B cell (primary cell): ENCODE data around the gene NAE1. TPM values are rescaled to one million over a fixed set of nuclear protein-coding genes. Genes with fewer than 3 reads are reported as not detected.
A peak's percentile ranks its signal among the peaks of the same experiment; 100 is the strongest.

Source experiments
- ATAC-seq: fragments of 200-7000 bp; cut with Tn5 transposase; one replicate; pipeline ENCODE4 v1.10.0; 2021; ENCODE audit warnings: low read depth, mild to moderate bottlenecking, moderate number of reproducible peaks, moderate library complexity
- CTCF ChIA-PET: fragments of 350-600 bp; sonication (Branson Sonifier 250); formaldehyde crosslinking; loops from one replicate; lab custom pipeline; 2021; ENCODE audit warnings: antibody characterized with exemption, inconsistent platforms; lab: Charles Lee
- POLR2A ChIA-PET: fragments of 350-600 bp; sonication (Branson Sonifier 250); formaldehyde crosslinking; loops from one replicate; lab custom pipeline; 2021; ENCODE audit warnings: antibody characterized with exemption; lab: Charles Lee
- DNase-seq: peaks from one replicate; pipeline ENCODE4 v3.0.0; 2013
- H2AFZ ChIP-seq: 2 replicates; pipeline ENCODE4 v1.6.1; 2012; ENCODE audit warnings: mild to moderate bottlenecking, low read depth, low read length; ENCODE audit not compliant: insufficient read depth, poor library complexity, severe bottlenecking
- H3K27ac ChIP-seq, 2 donors: 1 replicate in 1 of 2; 2 replicates in 1 of 2; pipeline ENCODE4 v1.5.1; 2012 to 2013; ENCODE audit warnings: low read length in 2 of 2, mild to moderate bottlenecking in 2 of 2, moderate library complexity in 1 of 2
- H3K27me3 ChIP-seq, 4 experiments: fragments of 200-600 bp in 1 of 4; sonication (generic) in 1 of 4; replicated peaks in 1 of 4; 1 replicate in 2 of 4; 2 replicates in 2 of 4; pipeline versions ENCODE4 v1.6.1 to v1.7.0; 2013 to 2016; ENCODE audit warnings: low read length in 3 of 4, mild to moderate bottlenecking in 2 of 4, mixed read lengths in 1 of 4, moderate library complexity in 1 of 4; ENCODE audit not compliant: insufficient read depth in 4 of 4, control insufficient read depth in 3 of 4; ENCODE audit errors: control extremely low read depth in 1 of 4
- H3K36me3 ChIP-seq, 2 experiments: replicated peaks in 1 of 2; 1 replicate in 1 of 2; 2 replicates in 1 of 2; pipeline versions ENCODE4 v1.6.1 to v1.7.1; 2013; ENCODE audit warnings: low read length in 1 of 2; ENCODE audit not compliant: insufficient read depth in 2 of 2, control insufficient read depth in 1 of 2; ENCODE audit errors: control extremely low read depth in 1 of 2, extremely low read depth in 1 of 2
- H3K4me1 ChIP-seq, 2 donors: fragments of 200-600 bp in 1 of 2; sonication (generic) in 1 of 2; 1 replicate in 1 of 2; 2 replicates in 1 of 2; pipeline versions ENCODE4 v1.5.1 to v1.6.1; 2013 to 2017; ENCODE audit warnings: low read length in 2 of 2; ENCODE audit not compliant: control insufficient read depth in 2 of 2, insufficient read depth in 2 of 2
- H3K4me2 ChIP-seq: replicated peaks from 2 replicates; pipeline ENCODE3; 2012; ENCODE audit warnings: mild to moderate bottlenecking, low read depth, low read length; ENCODE audit not compliant: poor library complexity, severe bottlenecking
- H3K4me3 ChIP-seq, 5 experiments: fragments of 200-600 bp in 1 of 5; sonication (generic) in 1 of 5; 1 replicate in 3 of 5; 2 replicates in 2 of 5; pipeline versions ENCODE4 v1.5.1 to v1.7.0; 2011 to 2016; ENCODE audit warnings: low read length in 4 of 5, mild to moderate bottlenecking in 4 of 5, low read depth in 2 of 5, control low read depth in 1 of 5, moderate library complexity in 1 of 5; ENCODE audit not compliant: insufficient read depth in 1 of 5; ENCODE audit errors: control extremely low read depth in 1 of 5, extremely low read depth in 1 of 5
- H3K79me2 ChIP-seq: fragments of 200-600 bp; sonication (generic); one replicate; pipeline ENCODE4 v1.6.0; 2016; ENCODE audit warnings: low read length; ENCODE audit not compliant: control insufficient read depth, insufficient read depth
- H3K9ac ChIP-seq: fragments of 200-600 bp; sonication (generic); 2 replicates; pipeline ENCODE4 v1.6.1; 2017; ENCODE audit warnings: mild to moderate bottlenecking, low read length, moderate library complexity
- H3K9me3 ChIP-seq, 3 donors: one replicate each; pipeline versions ENCODE4 v1.6.1 to v1.7.1; 2013; ENCODE audit warnings: low read length in 2 of 3; ENCODE audit not compliant: control insufficient read depth in 2 of 3, insufficient read depth in 1 of 3; ENCODE audit errors: control extremely low read depth in 1 of 3
- H4K20me1 ChIP-seq: 2 replicates; pipeline ENCODE4 v1.6.0; 2012; ENCODE audit warnings: mild to moderate bottlenecking, low read length; ENCODE audit not compliant: insufficient read depth, control insufficient read depth, poor library complexity, severe bottlenecking
- H3K27ac Mint-ChIP-seq: one replicate; pipeline ENCODE4 v1.8.0; 2021; ENCODE audit warnings: mixed read lengths
- H3K27me3 Mint-ChIP-seq: one replicate; pipeline ENCODE4 v1.8.0; 2021; ENCODE audit warnings: mixed read lengths
- H3K4me1 Mint-ChIP-seq: one replicate; pipeline ENCODE4 v1.8.0; 2021; ENCODE audit warnings: mixed read lengths
- H3K4me3 Mint-ChIP-seq: one replicate; pipeline ENCODE4 v1.8.0; 2021; ENCODE audit warnings: mixed read lengths
- H3K9me3 Mint-ChIP-seq: one replicate; pipeline ENCODE4 v1.8.0; 2022; ENCODE audit warnings: mixed read lengths; ENCODE audit not compliant: insufficient read depth
- CTCF ChIP-seq: fragments of 200-600 bp; IDR thresholded peaks from one replicate; pipeline ENCODE4 v1.8.0; 2022; ENCODE audit warnings: antibody characterized with exemption, mild to moderate bottlenecking
- EZH2 ChIP-seq: IDR thresholded peaks from 2 replicates; pipeline ENCODE4 v1.6.1; 2012; ENCODE audit warnings: borderline replicate concordance, low read depth, mild to moderate bottlenecking, moderate library complexity, low read length; ENCODE audit not compliant: insufficient read depth, poor library complexity, severe bottlenecking
- WGBS: methylation state at CpG from one replicate; pipeline ENCODE4 v1.1.5; 2013; ENCODE audit warnings: missing lambda C conversion rate; ENCODE audit not compliant: insufficient coverage; 5-methylcytosine and 5-hydroxymethylcytosine counted together
- intact Hi-C: fragments of 100-400 bp; cut with micrococcal nuclease; formaldehyde crosslinking; loops from one replicate; pipeline ENCODE4 v1.10.0; 2022
- polyA plus RNA-seq: library from polyadenylated mRNA; depleted of rRNA; stranded (reverse); fragments of >200 nt; gene quantifications from 2 replicates; pipeline ENCODE4 v1.2.3, GENCODE V29; 2012
- total RNA-seq, 2 donors: library from RNA; stranded (reverse); fragments of 120-200 nt in 1 of 2; gene quantifications; 1 replicate in 1 of 2; 2 replicates in 1 of 2; pipeline versions ENCODE4 v1.2.3 to v1.2.4, GENCODE V29; 2013 to 2022

NAE1 gene
- total and polyA plus RNA-seq, 2 donors (not counting 1 experiment from before 2014, with no cell fraction given), result 19.3 to 57.6 TPM

- Histone ChIP-seq H3K4me1 (no peaks in the 10 kb centered on the region), H3K27me3 (no peaks in the 10 kb centered on the region), H3K79me2 (no peaks in the 10 kb centered on the region), H3K27ac (no peak overlapping the region), H3K4me3 (no peak overlapping the region), H3K9me3 (no peaks in the 10 kb centered on the region), H4K20me1 (no peaks in the 10 kb centered on the region), H2AFZ (no peak overlapping the region), H3K9ac (no peak overlapping the region), H3K36me3 (no peaks in the 10 kb centered on the region), H3K4me2 (no peak overlapping the region)
- H3K9me3 Mint-ChIP-seq, result no peaks in the 10 kb centered on the region
- no peak overlapping the region for H3K4me3 Mint-ChIP-seq
- POLR2A ChIA-PET, result no interaction called here
- no peaks in the 10 kb centered on the region for H3K4me1 Mint-ChIP-seq
- TF ChIP-seq EZH2 (no peak), CTCF (no peak)
- CTCF ChIA-PET, result no interaction called here
- H3K27me3 Mint-ChIP-seq, result peaks cover 3% of the 10 kb centered on the region
- DNase-seq (no peak), ATAC-seq (no peak)
- no peak overlapping the region for H3K27ac Mint-ChIP-seq
- intact Hi-C loops, result no loop called here
- WGBS, result 95% methylated on average over 2 of the region's 3 CpGs
Observed at GRCh38 chr16:66786551-66786950, 44.2 kb downstream of the NAE1 start.

- Mint-ChIP-seq H3K4me3 (no peak overlapping the region), H3K27me3 (no peaks in the 10 kb centered on the region), H3K4me1 (no peaks in the 10 kb centered on the region), H3K9me3 (peaks cover 2% of the 10 kb centered on the region), H3K27ac (no peak overlapping the region)
- Histone ChIP-seq H3K79me2 (no peaks in the 10 kb centered on the region), H3K4me1 (no peaks in the 10 kb centered on the region), H3K9me3 (no peaks in the 10 kb centered on the region), H2AFZ (no peak overlapping the region), H3K27me3 (no peaks in the 10 kb centered on the region), H3K9ac (no peak overlapping the region), H3K27ac (no peak overlapping the region), H3K4me3 (no peak overlapping the region), H4K20me1 (no peaks in the 10 kb centered on the region), H3K36me3 (no peaks in the 10 kb centered on the region), H3K4me2 (no peak overlapping the region)
- TF ChIP-seq EZH2 (no peak), CTCF (peak; percentile 16)
- ChIA-PET POLR2A (no interaction called here), CTCF (interaction anchor here (0.7 kb wide), 1 partner anchor 91 kb away, joined by 3 read pairs; no protein-coding TSS in a partner anchor)
- intact Hi-C loops, result no loop called here
- no peak for ATAC-seq
- DNase-seq, result no peak
Observed at GRCh38 chr16:66776457-66776856, 54.3 kb downstream of the NAE1 start.
